GM18511 (cell line): ENCODE data around the gene KRTAP5-11.
"Not testable (repeated sequence)": the region's sequence is repeated elsewhere in the genome, so short reads cannot be mapped to it uniquely, and the experiment has no call there.

Experiments
- ATAC-seq: cut with Tn5 transposase; IDR thresholded peaks from one replicate; pipeline ENCODE4 v1.9.1; 2021; ENCODE audit warnings: mild to moderate bottlenecking, moderate library complexity; ENCODE audit not compliant: unreplicated experiment

KRTAP5-11 gene

GRCh38 chr11:71534711-71535608 is 47.7 kb downstream of the KRTAP5-11 start:
- not testable (repeated sequence) for ATAC-seq

DNA sequence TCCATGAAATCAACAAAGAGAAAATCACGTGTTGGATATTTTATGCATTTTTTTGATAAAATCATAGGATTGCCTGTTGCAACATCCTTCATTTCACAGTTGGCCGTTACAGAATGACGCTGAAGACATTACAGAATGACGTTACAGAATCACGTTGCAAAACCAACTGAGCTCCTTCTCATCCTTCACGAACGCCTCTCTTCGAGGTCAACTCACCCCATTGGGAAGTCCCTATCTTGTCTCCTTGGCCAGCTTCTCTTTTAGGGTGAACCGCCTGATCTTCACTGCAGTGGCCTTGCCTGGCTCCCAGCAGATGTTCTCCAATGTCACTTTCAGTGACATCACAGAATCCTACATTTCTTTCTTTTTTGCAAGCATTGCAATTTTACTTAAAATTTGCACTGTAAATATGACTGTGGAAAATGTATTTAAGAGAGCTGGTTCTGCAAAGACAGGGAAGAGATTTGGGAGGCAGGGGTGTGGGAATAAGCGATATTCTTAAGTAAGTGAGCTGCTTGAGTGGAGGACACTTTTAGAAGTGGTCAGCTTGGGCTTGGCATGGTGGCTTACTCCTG is 50.6 kb downstream of the KRTAP5-11 start:
- ATAC-seq: no peak
